HUES6 (cell line): ENCODE data around the gene SNAP23.

Experiments used
- H3K27ac ChIP-seq: 2 replicates; pipeline ENCODE4 v1.7.0; 2013; ENCODE audit warnings: low read depth, mild to moderate bottlenecking, low read length, inconsistent platforms
- H3K27me3 ChIP-seq: 2 replicates; pipeline ENCODE4 v1.6.1; 2013; ENCODE audit warnings: low read length; ENCODE audit not compliant: control insufficient read depth, insufficient read depth
- H3K36me3 ChIP-seq: 2 replicates; pipeline ENCODE4 v1.6.1; 2013; ENCODE audit warnings: low read length; ENCODE audit not compliant: control insufficient read depth, insufficient read depth
- H3K4me1 ChIP-seq: 2 replicates; pipeline ENCODE4 v1.6.1; 2013; ENCODE audit warnings: low read length; ENCODE audit not compliant: control insufficient read depth, insufficient read depth
- H3K4me3 ChIP-seq: 2 replicates; pipeline ENCODE4 v1.5.1; 2013; ENCODE audit warnings: low read depth, low read length
- H3K9ac ChIP-seq: one replicate; pipeline ENCODE4 v1.6.1; 2013; ENCODE audit warnings: mild to moderate bottlenecking, low read length
- H3K9me3 ChIP-seq: 2 replicates; pipeline ENCODE4 v1.6.1; 2013; ENCODE audit warnings: low read depth, low read length; ENCODE audit not compliant: control insufficient read depth, insufficient read depth

Gene SNAP23

DNA sequence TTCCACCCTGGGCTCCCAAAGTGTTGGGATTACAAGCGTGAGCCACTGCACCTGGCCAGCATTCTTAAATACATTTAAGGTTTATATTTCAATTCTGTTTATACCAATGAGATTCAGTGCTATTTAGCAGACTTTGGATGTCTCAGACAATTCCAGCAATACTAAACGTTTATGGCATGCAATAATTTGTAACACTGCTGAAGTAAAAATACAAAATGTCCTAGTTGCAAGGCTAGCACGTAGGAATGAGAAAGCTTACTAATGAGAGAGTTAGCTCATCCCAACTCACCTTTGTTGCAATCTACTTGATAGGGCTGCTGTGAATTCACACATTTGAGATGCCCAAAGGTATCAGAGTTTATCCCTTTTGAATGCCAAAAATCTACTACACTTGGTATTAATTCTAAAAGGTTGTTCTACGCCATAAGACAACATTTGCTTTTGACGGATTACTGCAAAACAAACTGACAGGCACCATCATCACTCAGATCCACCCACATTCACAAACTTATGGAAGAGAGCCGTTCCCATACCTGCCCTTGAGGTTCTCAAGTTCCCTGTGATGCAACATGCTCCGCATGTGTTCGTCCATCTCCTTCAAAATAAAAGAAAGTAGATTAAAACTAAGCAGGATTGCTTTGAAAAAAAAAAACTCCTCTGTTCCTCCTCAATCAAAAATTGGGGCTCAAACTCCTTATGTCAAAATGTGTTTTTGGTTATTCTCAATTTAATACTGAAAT lies 29.7 kb upstream of the SNAP23 start:
- Histone ChIP-seq H3K36me3 (peaks cover 9% of the 10 kb centered on the region), H3K4me1 (no peaks in the 10 kb centered on the region), H3K9ac (no peak overlapping the region), H3K27me3 (no peaks in the 10 kb centered on the region), H3K27ac (no peak overlapping the region), H3K4me3 (no peak overlapping the region), H3K9me3 (no peaks in the 10 kb centered on the region)

- no peak overlapping the region for H3K4me3 ChIP-seq
- H3K36me3 ChIP-seq, result no peaks in the 10 kb centered on the region; the same call in 1 of the 2 replicates
- no peaks in the 10 kb centered on the region for H3K4me1 ChIP-seq
- H3K9me3 ChIP-seq, result no peaks in the 10 kb centered on the region
- no peak overlapping the region for H3K27ac ChIP-seq
- no peak overlapping the region for H3K9ac ChIP-seq
- H3K27me3 ChIP-seq, result no peaks in the 10 kb centered on the region
Observed at GRCh38 chr15:42471002-42471401, 24.4 kb upstream of the SNAP23 start.

DNA sequence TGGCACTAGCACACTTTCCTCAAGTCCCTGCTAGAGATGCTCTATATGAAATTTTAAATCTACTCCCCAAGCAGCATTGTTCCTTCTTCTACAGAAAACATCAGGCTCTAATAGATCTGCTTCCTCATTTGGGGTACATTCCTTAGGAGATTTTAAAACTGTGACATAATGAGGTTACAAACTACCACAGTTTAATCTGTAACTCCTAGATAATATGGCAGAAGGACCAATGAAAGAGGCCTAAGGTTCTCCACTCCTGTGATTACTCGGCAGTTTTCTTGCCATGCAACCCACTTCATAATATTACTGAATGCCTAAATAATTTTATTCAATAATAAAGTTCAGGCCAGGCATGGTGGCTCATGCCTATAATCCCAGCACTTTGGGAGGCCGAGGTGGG lies 20.6 kb upstream of the SNAP23 start:
- H3K9me3 ChIP-seq, result no peaks in the 10 kb centered on the region
- no peak overlapping the region for H3K27ac ChIP-seq
- H3K36me3 ChIP-seq, result no peaks in the 10 kb centered on the region; the same call in 1 of the 2 replicates
- H3K9ac ChIP-seq, result no peak overlapping the region
- H3K4me1 ChIP-seq, result no peaks in the 10 kb centered on the region
- no peaks in the 10 kb centered on the region for H3K27me3 ChIP-seq
- H3K4me3 ChIP-seq, result no peak overlapping the region

- Histone ChIP-seq H3K27me3 (no peaks in the 10 kb centered on the region), H3K27ac (no peak overlapping the region), H3K36me3 (no peaks in the 10 kb centered on the region), H3K9ac (no peak overlapping the region), H3K9me3 (no peaks in the 10 kb centered on the region), H3K4me3 (no peak overlapping the region), H3K4me1 (no peaks in the 10 kb centered on the region)
Observed at GRCh38 chr15:42482701-42483100, 12.7 kb upstream of the SNAP23 start.

- Histone ChIP-seq H3K27me3 (no peaks in the 10 kb centered on the region), H3K36me3 (no peaks in the 10 kb centered on the region), H3K9me3 (no peaks in the 10 kb centered on the region), H3K4me1 (no peaks in the 10 kb centered on the region), H3K4me3 (no peak overlapping the region), H3K27ac (no peak overlapping the region), H3K9ac (no peak overlapping the region)
Observed at GRCh38 chr15:42483677-42484076, 11.8 kb upstream of the SNAP23 start.

DNA sequence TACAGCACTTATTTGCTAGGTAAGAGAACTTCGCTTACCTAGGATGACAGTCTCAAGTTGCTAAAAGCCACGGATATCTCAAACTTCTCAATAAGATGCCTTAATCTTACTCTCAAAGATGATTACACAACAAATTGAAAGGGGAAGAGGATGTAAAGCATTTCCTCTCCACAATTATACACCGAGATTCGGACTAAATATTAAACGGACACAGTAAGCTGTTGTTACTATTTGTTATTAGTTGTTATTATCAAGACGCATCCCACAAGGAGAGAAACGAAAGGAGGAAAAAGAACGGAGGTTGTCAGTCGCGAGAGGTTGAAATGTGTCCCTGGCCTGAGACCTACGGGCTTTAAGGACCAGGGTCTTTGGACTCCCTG lies 5.2 kb upstream of the SNAP23 start:
- Histone ChIP-seq H3K27ac (peak overlapping the region; percentile 97; the same call in 1 of the 2 replicates), H3K4me1 (peaks cover 10% of the 10 kb centered on the region), H3K9ac (peak overlapping the region; percentile 98), H3K4me3 (peak overlapping the region; percentile 97), H3K9me3 (no peaks in the 10 kb centered on the region), H3K36me3 (no peaks in the 10 kb centered on the region), H3K27me3 (no peaks in the 10 kb centered on the region)

- H3K9me3 ChIP-seq, result no peaks in the 10 kb centered on the region
- H3K27me3 ChIP-seq, result no peaks in the 10 kb centered on the region
- H3K4me3 ChIP-seq, result peak within 1 kb of the TSS; percentile 97
- peak within 1 kb of the TSS; percentile 97 for H3K27ac ChIP-seq
- H3K36me3 ChIP-seq, result no peaks in the 10 kb centered on the region
- H3K9ac ChIP-seq, result peak within 1 kb of the TSS; percentile 98
- H3K4me1 ChIP-seq, result peaks cover 10% of the 10 kb centered on the region
Observed at GRCh38 chr15:42490671-42491538, 4.5 kb upstream of the SNAP23 start, which contains the start of gene ZNF106. TSS of gene ZNF106 (minus strand) at chr15:42491141. CDS start at chr15:42472289, 18,852 bp downstream.

- Histone ChIP-seq H3K27me3 (no peaks in the 10 kb centered on the region), H3K9me3 (no peaks in the 10 kb centered on the region), H3K4me1 (peaks cover 16% of the 10 kb centered on the region), H3K27ac (peak overlapping the region; percentile 97), H3K36me3 (no peaks in the 10 kb centered on the region), H3K9ac (peak overlapping the region; percentile 98), H3K4me3 (peak overlapping the region; percentile 97)
Observed at GRCh38 chr15:42491539-42492225, 3.8 kb upstream of the SNAP23 start.

GRCh38 chr15:42493679-42494078 lies 1.8 kb upstream of the SNAP23 start:
- H3K9me3 ChIP-seq, result no peaks in the 10 kb centered on the region
- no peak overlapping the region for H3K4me3 ChIP-seq
- no peaks in the 10 kb centered on the region for H3K27me3 ChIP-seq
- H3K36me3 ChIP-seq, result no peaks in the 10 kb centered on the region
- H3K9ac ChIP-seq, result no peak overlapping the region
- peaks cover 26% of the 10 kb centered on the region for H3K4me1 ChIP-seq
- no peak overlapping the region for H3K27ac ChIP-seq

GRCh38 chr15:42494998-42495360 lies 455 bp upstream of the SNAP23 start:
- Histone ChIP-seq H3K4me1 (peaks cover 37% of the 10 kb centered on the region), H3K9ac (peak overlapping the region; percentile 6), H3K27me3 (no peaks in the 10 kb centered on the region), H3K36me3 (no peaks in the 10 kb centered on the region), H3K27ac (no peak overlapping the region; the same call in 1 of the 2 replicates), H3K4me3 (peak overlapping the region; percentile 86), H3K9me3 (no peaks in the 10 kb centered on the region)
